ENCODE data around the gene ANKRD10.

GRCh38 chr13:110875241-110875640 is 39.6 kb downstream of the ANKRD10 start:
- TF ChIP-seq CEBPB (IDR thresholded peaks at IDR 0.05) (no peak), TEAD4 (IDR thresholded peaks at IDR 0.05) (no peak), RAD21 (IDR thresholded peaks at IDR 0.05; ENCODE audit: low read depth) (no peak), YY1 (IDR thresholded peaks at IDR 0.05; ENCODE audit: low read depth) (no peak), REST (IDR thresholded peaks at IDR 0.05; ENCODE audit: low read depth) (no peak), FOXM1 (IDR thresholded peaks at IDR 0.05; ENCODE audit: borderline replicate concordance, low read depth) (no peak), EP300 (IDR thresholded peaks at IDR 0.05; ENCODE audit: borderline replicate concordance) (no peak), MAX (IDR thresholded peaks at IDR 0.05) (no peak)
